Dermis microvascular lymphatic vessel endothelial cell (primary cell): ENCODE results near the gene GOLGA3. TPM values are rescaled to one million over a fixed set of nuclear protein-coding genes. Genes with fewer than 3 reads are reported as not detected.

Experiments used
- DNase-seq, 2 donors: peaks; one replicate each; pipeline versions ENCODE4 v3.0.0 to v3.0.0-alpha.2; 2010; ENCODE audit warnings: low read depth in 2 of 2
- total RNA-seq: library from RNA; depleted of rRNA; stranded (reverse); fragments of >200 nt; gene quantifications from 2 replicates; pipeline ENCODE4 v1.2.1, GENCODE V29; 2014

The GOLGA3 gene
- total RNA-seq, 1 donor from 2014 or later: 53.0 TPM

DNA sequence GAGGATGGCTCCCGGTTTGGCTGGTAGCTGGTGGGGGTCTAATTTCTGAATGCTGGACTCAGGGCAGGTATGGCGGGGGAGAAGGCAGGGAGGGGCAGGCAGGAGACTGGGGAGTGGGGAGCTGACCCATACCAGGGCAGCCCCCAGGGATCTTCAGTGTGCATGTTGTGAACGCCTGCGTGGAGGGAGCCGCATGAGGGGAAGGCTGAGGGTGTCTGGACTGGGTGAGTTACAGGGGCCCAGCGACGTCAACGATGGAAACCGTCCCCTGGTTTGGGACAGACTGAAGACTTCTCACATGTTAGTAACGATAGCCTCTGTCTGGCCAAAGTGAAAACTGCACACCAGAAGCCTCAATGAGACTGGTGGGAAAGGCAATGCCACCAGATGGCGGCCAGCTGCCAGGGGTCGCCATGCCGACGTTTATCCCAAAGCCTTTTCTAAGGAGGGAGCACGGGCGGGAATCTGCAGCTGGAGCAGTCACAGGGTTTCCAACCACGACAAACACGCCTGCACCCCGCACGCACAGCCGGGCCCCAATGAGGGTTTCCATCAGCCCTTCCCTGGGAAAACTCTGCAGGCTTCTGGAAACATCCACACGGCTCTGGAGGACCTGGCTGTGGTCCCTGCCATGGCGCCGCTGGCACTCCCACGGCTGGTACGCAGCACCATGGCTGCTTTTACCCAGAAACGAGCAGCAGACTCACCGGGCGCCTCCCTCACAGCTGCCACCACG, 104.0 kb downstream of the GOLGA3 start:
- no peak for DNase-seq

DNA sequence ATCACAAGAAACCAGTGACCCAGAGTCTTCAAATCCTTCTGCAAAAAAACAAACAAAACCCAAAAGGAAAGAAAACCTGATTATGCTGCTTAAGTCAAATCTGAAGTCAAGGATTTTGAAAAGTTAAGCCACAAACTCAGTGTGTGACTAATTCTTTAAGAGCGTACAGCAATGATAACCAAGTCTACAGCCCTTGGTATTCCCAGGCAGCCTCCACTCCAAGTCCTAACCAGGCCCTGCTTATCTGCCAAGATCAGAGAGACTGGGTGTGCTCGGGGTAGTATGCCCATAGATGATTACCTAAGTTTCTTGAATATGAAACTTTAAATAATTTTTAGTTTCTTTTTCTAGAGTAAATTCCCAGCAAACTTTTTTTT, 104.9 kb downstream of the GOLGA3 start:
- no peak for DNase-seq

DNA sequence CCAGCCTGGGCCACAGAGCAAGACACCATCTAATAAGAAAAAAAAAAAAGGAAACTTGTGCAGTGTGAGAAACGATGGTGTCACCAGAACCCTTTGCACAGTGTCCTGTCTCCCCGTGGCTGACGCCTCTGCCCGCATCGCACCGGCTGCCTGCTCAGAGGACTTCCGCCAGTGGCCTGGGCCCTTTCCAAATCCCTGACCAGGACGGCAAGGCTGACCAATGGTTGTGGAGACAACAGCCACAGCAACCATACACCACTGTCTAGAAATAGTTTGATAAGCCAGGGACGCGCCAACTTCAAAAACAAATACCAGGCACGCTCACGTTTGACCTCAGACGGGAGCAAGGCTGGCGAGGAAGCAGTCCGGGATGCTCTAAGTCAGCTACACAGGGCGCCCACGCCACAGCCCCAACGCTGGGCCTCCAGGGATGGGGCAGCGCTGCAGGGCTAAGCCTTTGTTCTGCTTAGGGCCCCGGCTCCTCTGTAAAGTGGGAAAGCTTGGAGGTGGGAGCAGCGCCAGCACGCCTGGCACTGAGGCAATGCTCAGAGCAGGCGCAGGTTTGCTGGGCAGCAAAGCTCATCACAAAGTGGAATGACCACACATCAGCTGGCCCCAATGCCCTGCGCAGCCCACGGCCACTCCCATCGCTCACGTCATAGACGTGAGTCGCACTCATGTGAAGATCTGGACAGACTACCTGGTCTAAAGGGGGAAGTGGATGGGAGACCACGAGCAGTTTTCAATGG, 105.5 kb downstream of the GOLGA3 start:
- no peak for DNase-seq

DNA sequence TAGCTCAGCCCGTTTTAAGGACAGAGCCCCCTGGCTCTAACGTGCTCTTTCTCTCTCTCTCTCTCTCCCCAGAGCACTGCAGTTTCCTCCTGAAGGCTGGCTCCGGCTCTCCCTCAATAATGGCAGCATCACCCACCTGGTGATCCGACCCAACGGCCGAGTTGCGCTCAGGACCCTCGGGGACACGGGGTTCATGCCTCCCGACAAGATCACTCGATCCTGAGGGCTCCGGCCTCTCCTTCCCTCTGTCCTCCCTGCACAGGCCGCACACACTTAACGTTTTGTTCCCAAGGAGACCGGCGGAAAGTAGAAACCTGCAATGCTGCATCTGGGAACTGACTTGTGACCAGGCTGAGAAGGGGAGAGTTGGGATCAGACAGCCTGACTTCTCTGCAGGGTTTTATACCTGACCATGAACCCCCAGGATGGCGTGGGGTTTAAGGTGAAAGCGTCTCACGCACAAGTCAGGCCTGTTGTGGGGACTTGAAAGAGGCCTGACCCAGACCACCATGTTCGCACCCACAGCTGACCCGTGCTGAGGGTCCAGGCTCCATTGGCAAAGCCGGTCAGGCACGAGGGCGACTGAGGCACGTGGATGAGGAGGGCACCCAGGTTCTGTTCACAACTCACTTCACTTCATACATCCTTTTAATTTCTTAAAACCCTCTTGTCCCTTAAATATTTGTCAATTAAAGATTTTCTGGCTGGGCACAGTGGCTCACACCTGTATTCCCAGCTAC, 107.9 kb downstream of the GOLGA3 start:
- DNase-seq: no peak

DNA sequence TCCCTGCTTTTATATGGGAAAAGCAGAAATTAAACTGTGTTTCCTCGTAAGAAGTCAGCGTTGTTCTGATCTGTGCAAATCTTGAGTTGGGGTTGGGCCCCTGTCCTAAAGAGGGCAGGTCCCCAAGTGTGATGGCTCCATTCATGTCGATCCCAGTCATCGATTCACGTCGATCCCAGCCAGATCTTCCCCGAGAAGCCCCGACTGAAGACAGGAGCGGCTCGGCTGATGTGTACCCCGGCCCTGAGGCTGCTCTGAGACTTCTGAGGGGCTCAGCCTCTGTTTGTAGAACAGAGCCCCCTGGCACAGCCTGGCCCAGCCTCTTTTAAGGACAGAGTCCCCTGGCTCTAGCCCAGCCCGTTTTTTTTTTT, 108.7 kb downstream of the GOLGA3 start:
- no peak for DNase-seq

DNA sequence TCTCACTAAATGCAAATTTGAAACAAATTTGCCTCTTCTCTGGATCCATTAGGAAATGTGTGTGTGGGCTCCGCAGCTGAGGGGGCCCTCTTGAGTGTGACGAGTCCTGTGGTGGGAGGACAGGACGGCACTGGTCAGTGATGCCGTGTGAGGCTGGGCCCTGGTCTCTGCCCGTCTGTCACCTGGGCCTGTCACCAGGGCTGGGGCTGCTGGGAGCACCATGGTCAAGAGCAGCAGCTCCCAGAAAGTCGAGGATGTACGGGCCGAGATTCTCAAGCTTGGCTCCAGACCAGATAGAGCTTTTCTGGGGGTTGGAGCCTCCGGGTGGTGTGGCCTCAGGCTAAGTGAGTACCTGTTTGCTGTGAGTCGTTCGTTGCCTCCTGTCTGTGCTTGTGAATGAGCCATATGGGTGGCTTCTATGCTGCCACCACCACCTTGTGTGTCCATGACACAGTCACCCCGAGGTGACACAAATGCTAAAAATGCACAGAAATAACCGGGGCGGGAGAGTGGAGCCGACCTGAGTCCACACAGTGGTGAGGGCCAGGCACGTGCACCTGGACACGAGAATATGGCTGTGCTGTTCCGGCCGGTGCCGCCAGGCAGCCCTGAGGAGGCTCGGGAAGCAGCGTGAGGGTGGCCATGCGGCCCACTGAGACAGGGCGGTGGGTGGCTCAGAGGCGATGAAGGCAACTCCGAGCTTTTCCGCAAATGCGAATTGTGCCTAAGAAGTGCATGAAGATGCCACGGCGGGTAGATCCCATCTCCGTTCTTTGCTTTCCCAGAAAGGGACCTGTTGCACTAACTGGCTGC, 109.3 kb downstream of the GOLGA3 start:
- no peak for DNase-seq

Other genes with a start within 250 kb of the GOLGA3 start
- gene LRCOL1, start 218.3 kb downstream of the GOLGA3 start, total RNA-seq: 2.7 and 10.1 TPM in 2 replicates
- gene P2RX2, start 210.1 kb downstream of the GOLGA3 start, total RNA-seq: not detected in 2 replicates
- 25.5 and 27.3 TPM in 2 replicates for gene POLE, start 141.5 kb downstream of the GOLGA3 start, total RNA-seq
- gene PXMP2, start 141.3 kb downstream of the GOLGA3 start, total RNA-seq: 18.7 and 26.7 TPM in 2 replicates
- gene PGAM5, start 118.0 kb downstream of the GOLGA3 start, total RNA-seq: 37.0 and 50.8 TPM in 2 replicates
- 32.2 and 46.1 TPM in 2 replicates for gene ANKLE2, start 67.0 kb downstream of the GOLGA3 start, total RNA-seq
- gene CHFR, start 58.7 kb upstream of the GOLGA3 start, total RNA-seq: 32.6 and 38.3 TPM in 2 replicates
- gene ZNF605, start 127.4 kb upstream of the GOLGA3 start, total RNA-seq: 3.2 and 3.8 TPM in 2 replicates
- gene ZNF26, start 157.5 kb upstream of the GOLGA3 start, total RNA-seq: 7.2 and 11.4 TPM in 2 replicates
- gene ZNF84, start 208.6 kb upstream of the GOLGA3 start, total RNA-seq: 14.4 and 23.0 TPM in 2 replicates